ENCODE measurements around the gene SRBD1. TPM values are rescaled to one million over a fixed set of nuclear protein-coding genes. Genes with fewer than 3 reads are reported as not detected.
"Not testable (repeated sequence)": the region's sequence is repeated elsewhere in the genome, so short reads cannot be mapped to it uniquely, and the experiment has no call there.

SRBD1 gene
- total RNA-seq, 1 donor from 2014 or later = 16.6 TPM

- DNase-seq (ENCODE audit: extremely low read depth, low read depth, low spot score) = no peak
Measured at GRCh38 chr2:45439788-45440773, 171.0 kb downstream of the SRBD1 start.

GRCh38 chr2:45438872-45439665 is 172.0 kb downstream of the SRBD1 start:
- DNase-seq (ENCODE audit: extremely low read depth, low read depth, low spot score) = no peak

- DNase-seq (ENCODE audit: extremely low read depth, low read depth, low spot score) = no peak
Measured at GRCh38 chr2:45436456-45436855, 174.6 kb downstream of the SRBD1 start.

- DNase-seq (ENCODE audit: extremely low read depth, low read depth, low spot score) = no peak
Measured at GRCh38 chr2:45435316-45435715, 175.8 kb downstream of the SRBD1 start.

- DNase-seq (ENCODE audit: extremely low read depth, low read depth, low spot score) = no peak
Measured at GRCh38 chr2:45433363-45433762, 177.7 kb downstream of the SRBD1 start.

- DNase-seq (ENCODE audit: extremely low read depth, low read depth, low spot score) = no peak
Measured at GRCh38 chr2:45432406-45432805, 178.7 kb downstream of the SRBD1 start.

GRCh38 chr2:45426025-45426424 is 185.0 kb downstream of the SRBD1 start:
- DNase-seq (ENCODE audit: extremely low read depth, low read depth, low spot score) = not testable (repeated sequence)

GRCh38 chr2:45422921-45423320 is 188.1 kb downstream of the SRBD1 start:
- DNase-seq (ENCODE audit: extremely low read depth, low read depth, low spot score) = no peak

- no peak for DNase-seq (ENCODE audit: extremely low read depth, low read depth, low spot score)
Measured at GRCh38 chr2:45418532-45418931, 192.5 kb downstream of the SRBD1 start.

GRCh38 chr2:45415534-45416123 is 195.4 kb downstream of the SRBD1 start:
- no peak for DNase-seq (ENCODE audit: extremely low read depth, low read depth, low spot score)

- DNase-seq (ENCODE audit: extremely low read depth, low read depth, low spot score) = no peak
Measured at GRCh38 chr2:45412754-45413379, 198.2 kb downstream of the SRBD1 start.

- DNase-seq (ENCODE audit: extremely low read depth, low read depth, low spot score) = no peak
Measured at GRCh38 chr2:45409677-45410076, 201.4 kb downstream of the SRBD1 start.

- no peak for DNase-seq (ENCODE audit: extremely low read depth, low read depth, low spot score)
Measured at GRCh38 chr2:45406621-45407020, 204.4 kb downstream of the SRBD1 start.

- no peak for DNase-seq (ENCODE audit: extremely low read depth, low read depth, low spot score)
Measured at GRCh38 chr2:45404807-45405297, 206.2 kb downstream of the SRBD1 start.

GRCh38 chr2:45403036-45403435 is 208.0 kb downstream of the SRBD1 start:
- no peak for DNase-seq (ENCODE audit: extremely low read depth, low read depth, low spot score)

GRCh38 chr2:45401431-45401922 is 209.6 kb downstream of the SRBD1 start:
- DNase-seq (ENCODE audit: extremely low read depth, low read depth, low spot score) = no peak

GRCh38 chr2:45399040-45399784 is 211.9 kb downstream of the SRBD1 start:
- no peak for DNase-seq (ENCODE audit: extremely low read depth, low read depth, low spot score)

- no peak for DNase-seq (ENCODE audit: extremely low read depth, low read depth, low spot score)
Measured at GRCh38 chr2:45397292-45397691, 213.8 kb downstream of the SRBD1 start.

- DNase-seq (ENCODE audit: extremely low read depth, low read depth, low spot score) = no peak
Measured at GRCh38 chr2:45396671-45397070, 214.4 kb downstream of the SRBD1 start.

- DNase-seq (ENCODE audit: extremely low read depth, low read depth, low spot score) = no peak
Measured at GRCh38 chr2:45394842-45395241, 216.2 kb downstream of the SRBD1 start.

Data from glomerular endothelial cell (primary cell).